B cell (primary cell): ENCODE data around the gene NT5DC3. TPM values are rescaled to one million over a fixed set of nuclear protein-coding genes. Genes with fewer than 3 reads are reported as not detected.

Experiments
- ATAC-seq: fragments of 200-7000 bp; cut with Tn5 transposase; one replicate; pipeline ENCODE4 v1.10.0; 2021; ENCODE audit warnings: low read depth, mild to moderate bottlenecking, moderate number of reproducible peaks, moderate library complexity
- CTCF ChIA-PET: fragments of 350-600 bp; sonication (Branson Sonifier 250); formaldehyde crosslinking; loops from one replicate; lab custom pipeline; 2021; ENCODE audit warnings: antibody characterized with exemption, inconsistent platforms; lab: Charles Lee
- POLR2A ChIA-PET: fragments of 350-600 bp; sonication (Branson Sonifier 250); formaldehyde crosslinking; loops from one replicate; lab custom pipeline; 2021; ENCODE audit warnings: antibody characterized with exemption; lab: Charles Lee
- DNase-seq: peaks from one replicate; pipeline ENCODE4 v3.0.0; 2013
- H2AFZ ChIP-seq: 2 replicates; pipeline ENCODE4 v1.6.1; 2012; ENCODE audit warnings: mild to moderate bottlenecking, low read depth, low read length; ENCODE audit not compliant: insufficient read depth, poor library complexity, severe bottlenecking
- H3K27ac ChIP-seq, 2 donors: 1 replicate in 1 of 2; 2 replicates in 1 of 2; pipeline ENCODE4 v1.5.1; 2012 to 2013; ENCODE audit warnings: low read length in 2 of 2, mild to moderate bottlenecking in 2 of 2, moderate library complexity in 1 of 2
- H3K27me3 ChIP-seq, 4 experiments: fragments of 200-600 bp in 1 of 4; sonication (generic) in 1 of 4; replicated peaks in 1 of 4; 1 replicate in 2 of 4; 2 replicates in 2 of 4; pipeline versions ENCODE4 v1.6.1 to v1.7.0; 2013 to 2016; ENCODE audit warnings: low read length in 3 of 4, mild to moderate bottlenecking in 2 of 4, mixed read lengths in 1 of 4, moderate library complexity in 1 of 4; ENCODE audit not compliant: insufficient read depth in 4 of 4, control insufficient read depth in 3 of 4; ENCODE audit errors: control extremely low read depth in 1 of 4
- H3K36me3 ChIP-seq, 2 experiments: replicated peaks in 1 of 2; 1 replicate in 1 of 2; 2 replicates in 1 of 2; pipeline versions ENCODE4 v1.6.1 to v1.7.1; 2013; ENCODE audit warnings: low read length in 1 of 2; ENCODE audit not compliant: insufficient read depth in 2 of 2, control insufficient read depth in 1 of 2; ENCODE audit errors: control extremely low read depth in 1 of 2, extremely low read depth in 1 of 2
- H3K4me1 ChIP-seq, 2 donors: fragments of 200-600 bp in 1 of 2; sonication (generic) in 1 of 2; 1 replicate in 1 of 2; 2 replicates in 1 of 2; pipeline versions ENCODE4 v1.5.1 to v1.6.1; 2013 to 2017; ENCODE audit warnings: low read length in 2 of 2; ENCODE audit not compliant: control insufficient read depth in 2 of 2, insufficient read depth in 2 of 2
- H3K4me2 ChIP-seq: replicated peaks from 2 replicates; pipeline ENCODE3; 2012; ENCODE audit warnings: mild to moderate bottlenecking, low read depth, low read length; ENCODE audit not compliant: poor library complexity, severe bottlenecking
- H3K4me3 ChIP-seq, 5 experiments: fragments of 200-600 bp in 1 of 5; sonication (generic) in 1 of 5; 1 replicate in 3 of 5; 2 replicates in 2 of 5; pipeline versions ENCODE4 v1.5.1 to v1.7.0; 2011 to 2016; ENCODE audit warnings: low read length in 4 of 5, mild to moderate bottlenecking in 4 of 5, low read depth in 2 of 5, control low read depth in 1 of 5, moderate library complexity in 1 of 5; ENCODE audit not compliant: insufficient read depth in 1 of 5; ENCODE audit errors: control extremely low read depth in 1 of 5, extremely low read depth in 1 of 5
- H3K79me2 ChIP-seq: fragments of 200-600 bp; sonication (generic); one replicate; pipeline ENCODE4 v1.6.0; 2016; ENCODE audit warnings: low read length; ENCODE audit not compliant: control insufficient read depth, insufficient read depth
- H3K9ac ChIP-seq: fragments of 200-600 bp; sonication (generic); 2 replicates; pipeline ENCODE4 v1.6.1; 2017; ENCODE audit warnings: mild to moderate bottlenecking, low read length, moderate library complexity
- H3K9me3 ChIP-seq, 3 donors: one replicate each; pipeline versions ENCODE4 v1.6.1 to v1.7.1; 2013; ENCODE audit warnings: low read length in 2 of 3; ENCODE audit not compliant: control insufficient read depth in 2 of 3, insufficient read depth in 1 of 3; ENCODE audit errors: control extremely low read depth in 1 of 3
- H4K20me1 ChIP-seq: 2 replicates; pipeline ENCODE4 v1.6.0; 2012; ENCODE audit warnings: mild to moderate bottlenecking, low read length; ENCODE audit not compliant: insufficient read depth, control insufficient read depth, poor library complexity, severe bottlenecking
- H3K27ac Mint-ChIP-seq: one replicate; pipeline ENCODE4 v1.8.0; 2021; ENCODE audit warnings: mixed read lengths
- H3K27me3 Mint-ChIP-seq: one replicate; pipeline ENCODE4 v1.8.0; 2021; ENCODE audit warnings: mixed read lengths
- H3K4me1 Mint-ChIP-seq: one replicate; pipeline ENCODE4 v1.8.0; 2021; ENCODE audit warnings: mixed read lengths
- H3K4me3 Mint-ChIP-seq: one replicate; pipeline ENCODE4 v1.8.0; 2021; ENCODE audit warnings: mixed read lengths
- H3K9me3 Mint-ChIP-seq: one replicate; pipeline ENCODE4 v1.8.0; 2022; ENCODE audit warnings: mixed read lengths; ENCODE audit not compliant: insufficient read depth
- EZH2 ChIP-seq: IDR thresholded peaks from 2 replicates; pipeline ENCODE4 v1.6.1; 2012; ENCODE audit warnings: borderline replicate concordance, low read depth, mild to moderate bottlenecking, moderate library complexity, low read length; ENCODE audit not compliant: insufficient read depth, poor library complexity, severe bottlenecking
- WGBS: methylation state at CpG from one replicate; pipeline ENCODE4 v1.1.5; 2013; ENCODE audit warnings: missing lambda C conversion rate; ENCODE audit not compliant: insufficient coverage; 5-methylcytosine and 5-hydroxymethylcytosine counted together
- intact Hi-C: fragments of 100-400 bp; cut with micrococcal nuclease; formaldehyde crosslinking; loops from one replicate; pipeline ENCODE4 v1.10.0; 2022
- polyA plus RNA-seq: library from polyadenylated mRNA; depleted of rRNA; stranded (reverse); fragments of >200 nt; gene quantifications from 2 replicates; pipeline ENCODE4 v1.2.3, GENCODE V29; 2012
- total RNA-seq, 2 donors: library from RNA; stranded (reverse); fragments of 120-200 nt in 1 of 2; gene quantifications; 1 replicate in 1 of 2; 2 replicates in 1 of 2; pipeline versions ENCODE4 v1.2.3 to v1.2.4, GENCODE V29; 2013 to 2022
- TF ChIP-seq, protein P1 (sequence below): fragments of 200-600 bp; IDR thresholded peaks from one replicate; pipeline ENCODE4 v1.8.0; 2022; ENCODE audit warnings: antibody characterized with exemption, mild to moderate bottlenecking

Gene NT5DC3
- total and polyA plus RNA-seq, 2 donors (not counting 1 experiment from before 2014, with no cell fraction given), result 4.4 to 10.6 TPM

DNA sequence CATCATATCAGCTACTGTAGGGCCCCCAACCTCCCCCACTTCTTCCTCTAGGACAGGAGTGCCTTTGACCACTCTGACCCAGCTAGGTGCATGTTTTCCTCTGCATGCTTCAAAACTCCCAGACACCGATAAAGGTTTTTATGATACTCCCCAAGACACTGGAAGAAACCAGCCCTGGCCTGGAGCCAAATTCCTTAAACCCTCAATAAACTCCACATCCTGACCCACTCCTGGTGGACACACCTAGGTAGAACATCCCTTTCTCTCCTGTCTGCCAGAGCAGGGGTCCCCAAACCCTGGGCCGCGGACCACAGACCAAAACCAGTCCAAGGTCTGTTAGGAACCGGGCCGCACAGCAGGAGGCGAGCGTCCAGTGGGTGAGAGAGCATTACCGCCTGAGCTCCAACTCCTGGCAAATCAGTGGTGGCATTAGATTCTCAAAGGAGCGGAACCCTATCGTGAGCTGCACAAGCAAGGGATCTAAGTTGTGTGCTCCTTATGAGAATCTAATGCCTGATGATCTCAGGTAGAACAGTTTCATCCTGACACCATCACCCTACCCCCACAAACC, 49.6 kb downstream of the NT5DC3 start:
- TF ChIP-seq EZH2, result no peak
- TF ChIP-seq, protein P1, sequence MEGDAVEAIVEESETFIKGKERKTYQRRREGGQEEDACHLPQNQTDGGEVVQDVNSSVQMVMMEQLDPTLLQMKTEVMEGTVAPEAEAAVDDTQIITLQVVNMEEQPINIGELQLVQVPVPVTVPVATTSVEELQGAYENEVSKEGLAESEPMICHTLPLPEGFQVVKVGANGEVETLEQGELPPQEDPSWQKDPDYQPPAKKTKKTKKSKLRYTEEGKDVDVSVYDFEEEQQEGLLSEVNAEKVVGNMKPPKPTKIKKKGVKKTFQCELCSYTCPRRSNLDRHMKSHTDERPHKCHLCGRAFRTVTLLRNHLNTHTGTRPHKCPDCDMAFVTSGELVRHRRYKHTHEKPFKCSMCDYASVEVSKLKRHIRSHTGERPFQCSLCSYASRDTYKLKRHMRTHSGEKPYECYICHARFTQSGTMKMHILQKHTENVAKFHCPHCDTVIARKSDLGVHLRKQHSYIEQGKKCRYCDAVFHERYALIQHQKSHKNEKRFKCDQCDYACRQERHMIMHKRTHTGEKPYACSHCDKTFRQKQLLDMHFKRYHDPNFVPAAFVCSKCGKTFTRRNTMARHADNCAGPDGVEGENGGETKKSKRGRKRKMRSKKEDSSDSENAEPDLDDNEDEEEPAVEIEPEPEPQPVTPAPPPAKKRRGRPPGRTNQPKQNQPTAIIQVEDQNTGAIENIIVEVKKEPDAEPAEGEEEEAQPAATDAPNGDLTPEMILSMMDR, result no peak
- no peak overlapping the region for H3K9ac ChIP-seq
- no peaks in the 10 kb centered on the region for H3K27me3 Mint-ChIP-seq
- no peaks in the 10 kb centered on the region for H4K20me1 ChIP-seq
- no peaks in the 10 kb centered on the region for H3K4me1 ChIP-seq
- no peak overlapping the region for H3K4me2 ChIP-seq
- CTCF ChIA-PET, result no interaction called here
- no peak overlapping the region for H2AFZ ChIP-seq
- no peaks in the 10 kb centered on the region for H3K27me3 ChIP-seq
- peaks cover 0 to 35% of the 10 kb centered on the region in 2 experiments for H3K36me3 ChIP-seq
- no peak overlapping the region for H3K4me3 Mint-ChIP-seq
- no peaks in the 10 kb centered on the region for H3K79me2 ChIP-seq
- WGBS, result 99% methylated on average over 8 of the region's 10 CpGs
- H3K9me3 ChIP-seq, result peaks cover 0 to 2% (median 0%) of the 10 kb centered on the region in 3 donors
- H3K4me1 Mint-ChIP-seq, result no peaks in the 10 kb centered on the region
- H3K27ac ChIP-seq, result no peak overlapping the region
- H3K9me3 Mint-ChIP-seq, result no peaks in the 10 kb centered on the region
- POLR2A ChIA-PET, result no interaction called here
- no peak overlapping the region for H3K4me3 ChIP-seq
- intact Hi-C loops, result no loop called here
- ATAC-seq, result no peak
- no peak overlapping the region for H3K27ac Mint-ChIP-seq
- DNase-seq, result no peak

DNA sequence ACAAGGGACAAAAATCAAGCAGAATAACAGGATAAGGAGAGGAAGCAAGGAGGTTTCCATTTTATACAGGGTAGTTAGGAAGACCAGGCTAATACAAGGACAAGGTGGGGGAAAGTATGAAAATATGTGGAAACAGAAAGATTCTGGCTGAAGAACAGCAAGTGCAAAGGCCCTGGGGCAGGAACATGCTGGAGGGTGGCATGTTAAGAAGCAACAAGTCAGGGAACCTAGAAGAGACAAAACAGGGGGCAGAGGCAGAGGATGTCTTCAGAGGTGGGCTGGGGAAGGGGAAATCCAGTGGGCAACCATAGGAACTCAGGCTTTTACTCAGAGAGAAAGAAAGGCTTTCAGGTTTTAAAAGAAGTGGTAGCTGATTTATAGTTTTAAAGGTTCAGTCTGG, 54.8 kb downstream of the NT5DC3 start:
- Mint-ChIP-seq H3K27me3 (no peaks in the 10 kb centered on the region), H3K27ac (no peak overlapping the region), H3K9me3 (no peaks in the 10 kb centered on the region), H3K4me1 (no peaks in the 10 kb centered on the region), H3K4me3 (no peak overlapping the region)
- Histone ChIP-seq H3K4me3 (no peak overlapping the region), H3K9me3 (peaks cover 0 to 2% (median 0%) of the 10 kb centered on the region in 3 donors), H3K4me2 (no peak overlapping the region), H3K9ac (no peak overlapping the region), H3K27me3 (no peaks in the 10 kb centered on the region), H3K4me1 (no peaks in the 10 kb centered on the region), H3K36me3 (peaks cover 0 to 28% of the 10 kb centered on the region in 2 experiments), H3K79me2 (no peaks in the 10 kb centered on the region), H2AFZ (no peak overlapping the region), H3K27ac (no peak overlapping the region), H4K20me1 (no peaks in the 10 kb centered on the region)
- DNase-seq (no peak), ATAC-seq (no peak)
- CTCF ChIA-PET, result no interaction called here
- intact Hi-C loops, result no loop called here
- POLR2A ChIA-PET, result no interaction called here
- no peak for TF ChIP-seq EZH2
- TF ChIP-seq, protein P1, result no peak
